ENCODE results near the gene DHX30. TPM values are rescaled to one million over a fixed set of nuclear protein-coding genes. Genes with fewer than 3 reads are reported as not detected.

The DHX30 gene
- total and polyA plus RNA-seq, 7 donors: 13.2 to 57.6 (median 43.8) TPM

- DNase-seq: peak; percentile 92
- intact Hi-C loops (cut with DNase I): loop anchor here (5.0 kb wide), 1 partner anchor 101 kb away; no protein-coding TSS in a partner anchor
- 76 to 91% methylated on average over 10 of the region's 10 CpGs for WGBS, 2 donors
Measured at GRCh38 chr3:47890828-47891612, 88.1 kb downstream of the DHX30 start.

GRCh38 chr3:47891613-47892005 is 88.7 kb downstream of the DHX30 start:
- WGBS, 2 donors: 95 to 96% methylated on average over 3 of the region's 3 CpGs
- intact Hi-C loops (cut with DNase I): loop anchor here (5.0 kb wide), 1 partner anchor 101 kb away; no protein-coding TSS in a partner anchor

More at GRCh38 chr3:47890828-47891612, 88.1 kb downstream of the DHX30 start:
- TF ChIP-seq CTCF (IDR thresholded peaks at IDR 0.05) (no peak), POLR2A (IDR thresholded peaks at IDR 0.05) (no peak), EP300 (IDR thresholded peaks at IDR 0.05) (peak in 1 of 4 donors; percentile 25), POLR2AphosphoS5 (IDR thresholded peaks at IDR 0.05) (peak; percentile 63 to 72 (median 68))
- Histone ChIP-seq H3K27ac (peak overlapping the region; percentile 37 to 75 (median 53)), H3K27me3 (no peaks in the 10 kb centered on the region), H3K9me3 (no peaks in the 10 kb centered on the region), H3K4me1 (peaks cover 0 to 34% (median 20%) of the 10 kb centered on the region in 4 donors), H3K36me3 (peaks cover 0 to 27% (median 3%) of the 10 kb centered on the region in 4 donors), H3K4me3 (no peak overlapping the region)

GRCh38 chr3:47892286-47893040 is 89.5 kb downstream of the DHX30 start:
- Histone ChIP-seq H3K4me3 (no peak overlapping the region), H3K27me3 (no peaks in the 10 kb centered on the region), H3K36me3 (peaks cover 0 to 34% (median 3%) of the 10 kb centered on the region in 4 donors), H3K9me3 (no peaks in the 10 kb centered on the region), H3K27ac (peak overlapping the region in 1 of 4 donors; percentile 75), H3K4me1 (peaks cover 0 to 34% (median 20%) of the 10 kb centered on the region in 4 donors)
- DNase-seq: no peak
- intact Hi-C loops (cut with DNase I): loop anchor here (5.0 kb wide), 1 partner anchor 100 kb away; no protein-coding TSS in a partner anchor
- 95 to 97% methylated on average over 15 of the region's 15 CpGs for WGBS, 2 donors
- TF ChIP-seq CTCF (IDR thresholded peaks at IDR 0.05) (no peak), POLR2A (IDR thresholded peaks at IDR 0.05) (no peak), POLR2AphosphoS5 (IDR thresholded peaks at IDR 0.05) (no peak), EP300 (IDR thresholded peaks at IDR 0.05) (no peak)

More at GRCh38 chr3:47891613-47892005, 88.7 kb downstream of the DHX30 start:
- peaks cover 0 to 30% (median 3%) of the 10 kb centered on the region in 4 donors for H3K36me3 ChIP-seq
- peak overlapping the region; percentile 37 to 75 (median 53) for H3K27ac ChIP-seq
- TF ChIP-seq POLR2A (IDR thresholded peaks at IDR 0.05) (no peak), POLR2AphosphoS5 (IDR thresholded peaks at IDR 0.05) (no peak), EP300 (IDR thresholded peaks at IDR 0.05) (no peak), CTCF (IDR thresholded peaks at IDR 0.05) (no peak)
- H3K27me3 ChIP-seq: no peaks in the 10 kb centered on the region
- no peak for DNase-seq
- H3K9me3 ChIP-seq: no peaks in the 10 kb centered on the region
- H3K4me1 ChIP-seq: peaks cover 0 to 34% (median 20%) of the 10 kb centered on the region in 4 donors
- H3K4me3 ChIP-seq: no peak overlapping the region

- Histone ChIP-seq H3K4me3 (no peak overlapping the region), H3K27me3 (no peaks in the 10 kb centered on the region), H3K9me3 (no peaks in the 10 kb centered on the region), H3K27ac (peak overlapping the region in 1 of 4 donors; percentile 24), H3K36me3 (peaks cover 0 to 32% (median 1%) of the 10 kb centered on the region in 4 donors), H3K4me1 (peaks cover 0 to 31% (median 22%) of the 10 kb centered on the region in 4 donors)
- intact Hi-C loops (cut with DNase I): loop anchor here (5.0 kb wide), 1 partner anchor 42 kb away; no protein-coding TSS in a partner anchor
- whole genome bisulfite sequencing, 2 donors: 96 to 98% methylated on average over 3 of the region's 3 CpGs
- DNase-seq: no peak
- TF ChIP-seq CTCF (IDR thresholded peaks at IDR 0.05) (no peak), EP300 (IDR thresholded peaks at IDR 0.05) (no peak)
Measured at GRCh38 chr3:47895241-47895640, 92.3 kb downstream of the DHX30 start.
